Midbrain (tissue), 1 donor: Measurements from ENCODE around the gene RARG.
A peak's percentile ranks its signal among the peaks of the same experiment; 100 is the strongest.

Source experiments
- DNase-seq: peaks from one replicate; lab custom pipeline; 2025; lab: John Stamatoyannopoulos, UW

RARG gene

DNA sequence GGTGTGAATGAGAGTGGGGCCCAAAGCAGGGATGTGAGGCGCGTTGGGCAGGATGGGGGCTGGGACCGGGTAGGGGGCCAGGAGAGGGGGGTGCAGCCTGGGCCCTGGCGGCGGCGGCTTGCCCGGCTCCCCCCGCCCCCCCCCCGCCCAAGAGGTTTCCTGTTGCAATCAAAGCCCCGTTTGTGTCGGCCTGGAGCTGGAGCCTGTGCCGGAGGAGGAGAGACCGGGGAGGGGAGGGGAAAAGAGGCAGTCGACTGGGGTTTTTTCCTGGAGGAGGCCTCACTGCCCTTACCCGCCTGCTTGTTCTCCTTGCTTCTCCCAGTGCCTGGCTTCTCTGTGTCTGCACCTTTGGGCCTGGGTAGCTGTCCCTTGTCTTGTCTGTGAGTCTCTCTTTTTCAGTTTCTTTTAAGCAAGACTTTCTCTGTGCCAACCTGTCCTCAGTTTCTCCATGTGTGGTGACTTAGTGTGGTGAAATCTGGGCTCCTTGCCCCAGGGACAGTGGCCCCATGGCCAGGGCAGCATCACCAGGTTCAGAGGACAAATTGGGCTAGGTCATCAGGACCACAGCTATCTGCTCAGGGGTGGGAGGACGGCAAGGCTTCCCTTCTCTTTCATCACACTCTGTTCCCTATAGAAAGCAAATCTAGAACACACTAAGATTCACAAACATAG is 8.5 kb downstream of the RARG start:
- peak; percentile 57 for DNase-seq

DNA sequence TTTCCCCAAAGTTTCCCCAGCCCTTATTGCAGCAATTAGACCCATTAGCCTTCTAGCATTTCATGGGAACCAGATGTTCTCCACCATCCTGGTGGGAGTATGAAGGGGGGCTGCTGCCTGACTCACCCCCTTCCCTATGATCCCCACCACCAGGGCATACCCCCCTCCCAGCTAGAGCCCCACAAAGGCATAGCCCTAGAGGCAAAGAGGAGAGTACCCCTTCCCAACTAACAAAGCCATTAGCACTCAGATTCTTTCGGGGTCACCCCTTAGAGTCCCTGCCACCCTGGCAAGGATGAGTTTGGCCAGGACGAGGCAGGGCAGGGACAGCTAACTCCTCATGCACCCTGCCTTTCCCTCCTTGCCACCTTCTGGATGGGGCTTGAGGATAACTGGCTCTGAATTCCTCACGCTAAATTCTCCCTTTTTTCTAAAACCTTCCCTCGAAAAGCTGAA is 9.2 kb downstream of the RARG start:
- DNase-seq = no peak

DNA sequence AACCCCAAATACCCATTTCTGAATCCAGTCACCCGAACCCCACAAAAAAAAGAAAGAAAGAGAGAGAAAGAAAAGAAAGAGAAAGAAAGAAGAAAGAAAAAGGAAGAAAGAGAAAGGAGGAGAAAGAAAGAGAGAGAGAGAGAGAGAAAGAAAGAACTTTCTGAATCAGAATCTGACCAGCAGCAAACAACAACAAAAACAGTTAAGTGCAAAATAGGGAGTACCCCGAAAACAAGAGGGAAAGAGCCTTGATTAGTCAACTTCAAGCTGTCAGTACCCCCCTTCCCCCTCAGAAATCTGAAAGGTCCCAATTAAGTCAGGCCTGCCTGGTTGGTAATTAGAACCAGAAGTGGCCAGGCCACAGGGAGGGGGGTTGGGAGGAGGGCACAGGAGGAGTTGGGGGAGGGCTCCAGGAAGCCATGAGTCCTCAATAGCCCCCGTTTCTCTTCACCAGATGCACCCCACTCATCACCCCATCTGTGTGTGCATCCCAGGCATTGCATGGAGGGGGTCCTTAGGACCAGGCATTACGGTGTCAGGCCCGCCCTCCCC is 9.8 kb downstream of the RARG start:
- DNase-seq = no peak

DNA sequence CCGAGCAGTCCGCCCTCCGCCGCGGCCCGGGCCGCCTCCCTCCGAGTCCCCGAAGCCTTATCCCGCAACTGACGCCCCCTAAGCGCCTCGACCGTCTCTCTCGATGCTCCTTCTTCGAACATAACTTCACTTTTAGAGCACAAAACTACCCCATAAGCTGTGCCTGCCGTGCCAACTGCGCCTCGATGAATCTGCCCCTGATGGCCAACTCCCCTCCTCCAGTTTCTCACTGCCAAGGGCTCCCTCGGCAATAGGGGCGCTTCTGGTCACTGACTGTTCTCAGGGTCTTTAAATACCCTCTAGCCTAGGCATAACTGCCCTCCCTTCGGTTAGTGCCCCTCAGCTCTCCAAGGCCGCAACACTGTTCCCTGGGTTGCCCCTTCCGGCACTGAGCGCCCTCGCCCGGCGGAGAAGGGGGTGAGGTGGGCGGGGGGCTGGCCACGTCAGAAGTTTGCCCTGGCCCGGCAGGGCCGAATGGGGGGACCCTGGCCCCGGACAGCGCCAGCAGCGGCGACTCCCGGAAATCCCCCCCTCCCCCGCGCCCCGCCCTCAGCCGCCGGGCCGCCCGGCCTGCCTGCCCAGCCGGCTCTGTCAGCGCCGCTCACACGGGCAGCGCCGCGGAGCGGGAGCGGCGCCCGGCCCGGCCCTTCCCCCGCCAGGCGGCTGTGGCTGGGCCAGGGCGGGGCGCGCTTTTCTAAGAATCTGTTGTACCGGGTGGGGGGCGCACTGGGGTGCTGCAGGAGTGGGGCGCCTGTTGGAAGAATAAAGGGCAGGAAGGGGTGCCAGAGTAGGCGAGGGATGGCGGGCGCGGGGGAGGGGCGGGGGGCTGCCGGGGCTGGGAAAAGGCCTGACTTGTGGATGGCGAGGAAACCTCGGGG is 10.6 kb downstream of the RARG start:
- DNase-seq = peak; percentile 62

DNA sequence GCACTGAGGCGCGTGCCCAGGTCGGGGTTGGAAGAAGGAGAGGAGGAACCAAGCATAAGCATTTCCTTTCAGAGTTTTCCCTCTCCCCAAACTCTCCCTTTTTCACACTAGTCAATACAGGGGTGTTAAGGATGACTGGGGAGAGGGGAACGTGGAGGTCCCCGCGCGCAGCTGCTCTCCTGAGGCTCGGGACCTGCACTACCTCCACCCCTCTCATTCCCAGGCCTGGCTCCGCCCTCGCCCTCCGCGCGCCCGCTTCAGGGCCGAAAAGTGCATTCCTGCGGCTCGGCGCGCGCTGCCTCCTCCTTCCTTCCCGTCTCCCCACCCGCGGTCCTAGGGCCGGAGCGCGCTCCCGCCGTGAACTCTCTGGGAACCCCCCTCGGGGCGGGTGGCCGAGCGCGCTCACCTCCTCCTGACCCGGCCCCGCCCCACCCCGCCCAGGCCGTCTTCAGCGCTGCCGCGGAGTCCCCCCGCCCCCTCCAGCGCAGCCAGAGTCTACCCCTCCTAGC is 11.3 kb downstream of the RARG start:
- DNase-seq = peak; percentile 70

DNA sequence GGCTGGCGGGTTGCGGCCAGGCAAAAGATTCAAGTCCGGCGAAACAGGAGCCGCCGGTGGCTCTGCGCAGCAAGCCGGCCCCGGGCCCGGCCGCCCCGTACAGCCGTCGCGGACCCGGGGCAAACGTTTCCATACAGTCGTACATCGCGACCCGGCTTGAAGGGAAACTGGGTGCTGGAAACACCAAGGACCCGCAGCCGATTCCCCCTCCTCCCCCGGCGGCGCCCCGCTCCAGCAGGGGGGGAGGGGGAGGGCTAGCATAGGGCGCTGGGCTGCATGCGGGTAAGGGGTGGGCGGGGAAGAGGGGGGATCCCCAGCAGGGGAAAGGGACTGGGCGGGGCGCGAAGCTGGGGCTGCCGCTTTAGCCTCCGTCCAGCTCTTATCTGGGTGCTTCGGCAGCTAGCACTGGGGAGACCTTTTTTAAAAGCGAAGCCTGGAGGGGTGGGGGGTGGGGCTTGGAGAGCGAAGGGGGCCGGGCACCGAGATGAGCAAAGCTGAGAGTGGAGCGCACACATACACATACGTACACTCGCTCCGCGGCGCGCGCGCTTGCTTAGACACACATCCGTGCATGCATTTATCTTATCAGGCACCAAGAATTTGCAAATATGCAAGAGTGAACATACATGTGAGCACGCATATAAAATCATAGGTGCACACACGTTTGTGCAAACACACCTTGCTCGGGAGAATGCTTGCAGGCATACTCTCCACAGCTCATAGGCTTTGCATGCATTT is 11.9 kb downstream of the RARG start:
- peak; percentile 57 for DNase-seq

DNA sequence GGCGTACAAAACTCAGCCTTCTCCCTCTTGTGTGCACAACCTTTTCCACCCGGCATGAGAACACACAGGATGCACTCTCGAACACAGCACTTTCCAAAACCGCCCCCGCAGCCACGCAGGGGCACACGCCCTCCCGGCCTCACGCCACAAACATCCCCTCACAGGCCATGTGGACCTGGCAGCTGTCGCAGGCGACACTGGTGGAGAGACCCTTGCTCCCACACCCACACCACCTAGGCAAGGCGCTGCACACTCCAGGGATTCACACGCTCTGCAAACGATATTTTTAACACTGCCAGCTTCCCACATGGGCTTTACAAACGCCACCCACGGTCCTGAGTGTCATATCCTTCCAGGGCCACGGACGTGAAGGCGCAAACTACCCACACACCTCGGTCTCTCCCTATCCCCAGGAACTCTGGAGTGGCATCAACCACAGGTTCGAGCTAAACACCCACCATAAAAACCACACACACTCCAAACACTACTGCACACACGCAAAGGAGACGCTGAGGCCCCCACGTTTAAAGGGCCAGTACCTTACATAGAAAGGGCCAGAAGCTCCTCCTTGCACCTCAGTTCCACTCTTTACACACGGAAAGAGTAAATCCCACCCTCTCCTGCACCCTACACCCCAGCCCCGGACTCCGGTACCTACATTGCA is 12.6 kb downstream of the RARG start:
- DNase-seq = no peak

DNA sequence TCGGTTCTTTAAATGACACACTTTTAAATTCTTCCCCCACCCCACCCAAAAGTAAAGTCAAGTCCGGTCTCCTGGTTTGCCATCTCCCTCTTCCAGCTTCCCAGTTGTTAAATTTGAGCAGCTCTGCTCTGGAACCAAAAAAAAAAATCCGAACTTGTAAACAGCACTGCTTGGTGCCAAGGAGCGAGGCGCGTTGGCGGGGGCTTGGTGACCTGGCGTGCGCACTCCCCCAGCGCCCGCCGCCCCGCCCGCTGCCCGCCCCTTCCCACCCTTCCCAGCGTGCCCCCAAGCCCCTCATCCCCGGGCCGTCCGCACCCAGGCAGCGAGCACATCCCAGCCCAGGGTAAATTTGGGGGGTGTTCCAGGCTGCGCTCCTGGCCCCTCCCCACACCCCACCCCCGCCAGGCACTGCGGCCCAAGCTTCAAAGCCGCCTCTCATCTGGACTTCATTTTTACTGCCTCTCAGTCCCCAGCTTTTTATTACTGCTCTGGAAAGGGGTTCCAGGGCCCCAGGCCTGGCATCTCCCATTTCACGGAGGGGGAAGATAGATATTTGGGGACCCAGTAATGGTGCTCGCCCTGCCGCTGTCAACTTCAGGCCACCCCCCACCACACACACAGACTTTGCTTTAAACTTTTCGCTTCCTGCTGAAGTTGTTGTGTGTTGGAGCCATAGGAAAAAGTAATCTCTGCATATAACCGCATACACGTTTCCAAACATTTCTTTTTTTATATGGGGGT is 13.3 kb downstream of the RARG start:
- DNase-seq = no peak

DNA sequence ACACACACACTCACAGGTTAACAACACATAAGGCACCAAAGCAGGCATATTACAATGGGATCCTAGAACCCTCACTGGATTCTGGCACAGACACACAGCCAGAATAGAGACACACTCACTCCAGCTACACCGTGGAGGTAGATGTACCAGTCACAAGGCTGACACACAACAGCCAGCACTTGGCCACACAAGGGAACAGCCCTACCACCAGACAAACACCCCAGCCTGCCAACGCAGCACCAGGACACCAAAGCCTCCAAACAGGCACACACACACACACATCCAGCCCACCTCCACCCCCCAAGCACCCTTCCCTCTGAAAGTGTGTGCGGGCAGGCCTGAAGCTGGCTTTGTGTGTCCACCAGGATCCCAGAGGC is 14.1 kb downstream of the RARG start:
- no peak for DNase-seq

DNA sequence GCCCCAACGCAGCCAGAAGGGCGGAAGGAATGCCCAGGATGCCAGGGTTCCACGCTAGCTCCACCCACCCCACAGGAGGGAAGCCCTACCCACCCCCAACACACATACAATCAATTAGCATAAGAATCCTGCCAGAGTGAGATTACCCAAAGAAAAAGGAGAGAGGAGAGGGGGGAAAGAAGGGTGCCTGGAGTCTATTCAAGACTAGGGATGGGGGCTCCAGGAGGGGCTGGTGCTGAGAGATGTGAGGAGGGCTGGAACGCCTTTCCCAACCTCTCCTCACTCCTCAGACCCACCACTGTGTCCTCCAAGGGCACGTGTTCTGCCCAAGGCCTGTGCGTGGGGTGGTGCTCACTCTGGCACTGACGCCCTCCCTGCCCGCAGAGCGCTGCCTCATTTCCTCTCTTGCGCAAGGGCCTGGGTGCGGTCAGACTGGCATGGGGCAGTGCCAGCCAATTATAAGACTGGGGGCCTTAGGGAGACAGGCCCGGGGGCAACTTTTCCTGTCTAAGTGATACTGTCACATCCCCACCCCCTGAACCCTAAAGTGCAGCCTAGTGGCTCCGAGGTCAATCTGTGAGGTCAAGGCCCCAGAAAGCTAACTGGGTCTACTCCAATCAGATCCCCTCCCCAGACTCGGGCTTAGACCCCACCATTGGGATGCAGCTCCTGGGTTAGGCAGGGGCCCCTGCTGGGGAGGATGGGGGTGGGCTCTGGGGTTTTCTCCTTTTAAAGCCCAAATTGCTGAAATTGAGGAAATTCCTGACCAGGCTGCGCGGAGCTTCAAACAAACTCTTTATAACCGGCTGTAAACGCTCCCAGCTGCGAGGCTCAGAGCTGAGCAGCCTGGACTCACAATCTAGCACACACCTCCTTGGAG is 14.7 kb downstream of the RARG start:
- DNase-seq = no peak

DNA sequence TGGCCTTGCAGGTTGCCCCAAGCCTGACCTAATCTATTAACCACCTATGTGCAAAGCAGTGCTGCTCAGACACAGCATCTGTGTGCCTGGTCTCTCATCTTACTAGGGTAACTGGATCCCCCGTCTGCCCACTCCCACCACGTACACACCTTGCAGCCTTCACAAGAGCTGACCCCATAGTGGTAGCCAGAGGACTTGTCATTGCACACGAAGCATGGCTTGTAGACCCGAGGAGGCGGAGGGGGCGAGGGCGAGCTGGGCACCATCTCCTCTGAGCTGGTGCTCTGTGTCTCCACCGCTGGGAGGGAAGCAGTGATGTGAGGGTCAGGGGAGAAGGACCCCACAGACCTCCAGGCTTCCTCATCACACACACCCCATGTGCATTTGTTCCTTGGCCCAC is 16.5 kb downstream of the RARG start:
- DNase-seq = no peak

DNA sequence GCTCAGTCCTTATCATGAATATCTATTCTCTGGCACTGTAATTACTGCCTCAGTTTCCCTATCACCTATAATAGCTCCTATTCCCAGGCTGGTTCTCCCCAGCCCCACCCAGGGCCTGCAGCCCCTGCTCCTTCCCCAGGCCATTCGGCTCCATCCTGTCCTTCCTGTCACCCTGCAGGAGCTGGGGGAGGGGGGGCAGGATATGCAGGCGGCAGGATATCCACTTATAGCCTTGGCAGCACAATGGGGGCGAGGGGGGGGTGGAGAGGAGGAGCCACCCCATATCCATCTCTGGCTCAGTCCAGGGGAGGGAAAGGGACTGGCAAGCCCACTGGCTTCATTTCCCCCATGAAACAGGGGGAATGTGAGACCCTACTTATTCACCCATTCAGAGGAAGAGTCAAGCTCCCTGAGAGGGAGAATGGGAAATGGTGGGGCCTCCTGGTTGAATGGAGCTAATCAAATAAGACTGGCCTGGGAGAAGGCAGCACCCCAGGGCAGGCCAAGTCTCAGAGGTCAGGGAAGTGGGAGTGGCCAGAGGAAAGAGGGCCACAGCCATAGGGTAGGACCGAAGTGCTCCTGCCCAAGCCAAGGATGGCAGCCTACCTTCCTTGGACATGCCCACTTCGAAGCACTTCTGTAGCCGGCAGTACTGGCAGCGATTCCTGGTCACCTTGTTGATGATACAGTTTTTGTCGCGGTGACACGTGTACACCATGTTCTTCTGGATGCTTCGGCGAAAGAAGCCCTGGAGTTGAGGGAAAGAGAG is 17.1 kb downstream of the RARG start:
- DNase-seq = no peak

DNA sequence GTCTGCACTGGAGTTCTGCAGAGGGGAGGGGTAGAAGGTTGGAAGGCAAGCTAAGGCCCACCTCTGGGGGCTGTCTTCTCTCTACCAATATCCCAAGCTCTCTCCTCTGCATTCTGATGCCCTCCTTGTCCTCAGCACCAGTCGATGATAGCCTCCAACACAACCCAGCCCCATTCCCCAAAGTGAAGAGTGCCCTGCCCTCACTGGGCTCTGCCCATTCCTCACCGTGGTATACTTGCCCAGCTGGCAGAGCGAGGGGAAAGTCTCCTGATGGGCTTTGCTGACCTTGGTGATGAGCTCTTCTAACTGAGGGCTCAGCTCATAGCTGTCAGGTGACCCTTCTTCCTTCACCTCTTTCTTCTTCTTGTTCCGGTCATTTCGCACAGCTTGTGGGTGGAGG is 17.8 kb downstream of the RARG start:
- DNase-seq = no peak

DNA sequence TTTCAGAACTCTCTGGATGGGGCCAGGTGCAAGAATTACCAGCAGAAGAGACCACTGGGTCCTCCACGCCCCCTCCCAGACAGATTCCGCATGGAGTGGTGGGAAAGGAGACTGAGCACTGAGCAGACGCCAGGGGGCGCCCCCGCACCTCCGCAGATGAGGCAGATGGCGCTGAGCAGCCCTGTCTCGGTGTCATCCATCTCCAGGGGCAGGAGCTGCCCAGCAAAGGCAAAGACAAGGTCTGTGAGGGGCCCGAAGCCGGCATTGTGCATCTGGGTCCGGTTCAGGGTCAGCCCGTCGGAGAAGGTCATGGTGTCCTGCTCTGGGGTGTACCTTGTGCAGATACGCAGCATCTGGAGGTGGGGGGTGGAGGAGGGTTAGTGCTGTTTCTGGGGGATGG is 18.7 kb downstream of the RARG start:
- DNase-seq = peak; percentile 81

DNA sequence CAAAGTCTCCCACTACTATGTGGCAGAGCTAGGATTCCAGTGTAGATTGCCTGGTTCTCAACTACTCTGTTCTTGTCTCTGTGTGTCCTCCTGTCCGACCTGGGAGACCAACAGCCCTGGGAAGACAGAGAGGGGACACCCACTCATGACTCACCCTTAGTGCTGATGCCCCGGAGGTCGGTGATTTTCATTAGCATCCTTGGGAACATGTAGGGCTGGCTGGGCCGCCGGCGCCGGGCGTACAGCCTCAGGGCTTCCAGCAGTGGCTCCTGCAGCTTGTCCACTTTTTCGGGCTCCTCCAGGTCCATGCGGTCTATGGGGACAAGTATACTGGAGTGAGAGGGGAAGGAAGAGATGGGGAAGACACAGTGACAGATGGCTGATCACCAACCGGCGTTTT is 19.1 kb downstream of the RARG start:
- DNase-seq = no peak

DNA sequence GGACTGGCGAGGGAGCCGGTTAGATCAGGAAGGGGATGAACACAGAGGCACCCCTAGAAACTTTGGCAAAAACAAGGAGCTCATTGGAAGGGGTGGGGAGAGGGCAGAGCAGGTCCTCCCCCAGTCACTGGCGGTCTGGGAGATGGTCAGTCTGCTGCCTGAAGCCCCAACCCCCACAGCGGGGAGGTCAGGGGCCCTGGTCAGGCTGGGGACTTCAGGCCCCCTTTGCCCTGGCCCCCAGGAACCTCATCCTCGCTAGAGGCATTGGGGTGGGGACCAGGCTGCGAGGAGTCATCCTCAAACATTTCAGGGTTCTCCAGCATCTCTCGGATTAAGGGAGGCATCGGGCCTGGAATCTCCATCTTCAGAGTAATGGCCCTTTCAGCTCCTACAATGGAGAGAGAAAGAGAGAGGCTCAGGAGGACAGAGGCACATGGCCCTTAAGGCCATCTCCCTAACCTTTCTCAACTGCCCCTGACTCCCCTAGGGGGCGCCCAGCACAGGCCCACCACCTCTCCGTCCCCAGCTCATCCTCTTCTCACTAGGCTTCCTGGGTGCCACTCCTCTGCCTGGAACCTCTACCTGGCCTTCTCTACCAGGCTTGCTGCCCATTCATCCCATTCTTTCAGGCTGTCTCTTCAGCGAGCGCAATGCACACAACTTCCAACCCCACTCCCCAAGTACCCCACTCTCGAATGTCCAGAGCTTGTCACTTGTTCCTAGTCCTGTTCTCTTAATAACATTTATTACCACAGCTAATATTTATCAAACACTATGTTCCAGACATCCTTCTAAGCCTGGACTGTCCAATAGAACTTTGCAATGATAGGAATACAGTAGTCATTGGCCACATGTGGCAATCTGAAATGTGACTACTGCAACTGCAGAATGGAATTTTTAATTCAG is 20.3 kb downstream of the RARG start:
- DNase-seq = no peak

DNA sequence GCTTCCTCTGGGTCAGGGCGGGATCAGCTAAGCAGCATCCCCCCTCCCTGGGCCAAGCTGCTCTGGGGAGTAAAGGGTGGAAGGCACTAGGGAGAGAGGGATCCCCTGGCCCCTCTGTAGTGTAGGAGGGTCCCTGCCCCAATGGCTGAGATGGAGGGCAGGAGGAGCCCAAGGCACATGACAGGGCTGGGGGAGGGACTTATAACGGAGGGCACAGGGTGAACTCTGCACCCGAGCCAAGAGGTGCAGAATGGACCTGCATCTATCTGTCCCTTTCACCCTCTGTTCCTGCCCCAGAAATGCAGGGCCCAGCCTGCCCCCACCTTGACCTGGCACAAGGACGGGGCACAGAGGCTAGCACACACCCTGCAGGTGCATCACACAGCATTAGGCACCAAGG is 21.2 kb downstream of the RARG start:
- DNase-seq = no peak

DNA sequence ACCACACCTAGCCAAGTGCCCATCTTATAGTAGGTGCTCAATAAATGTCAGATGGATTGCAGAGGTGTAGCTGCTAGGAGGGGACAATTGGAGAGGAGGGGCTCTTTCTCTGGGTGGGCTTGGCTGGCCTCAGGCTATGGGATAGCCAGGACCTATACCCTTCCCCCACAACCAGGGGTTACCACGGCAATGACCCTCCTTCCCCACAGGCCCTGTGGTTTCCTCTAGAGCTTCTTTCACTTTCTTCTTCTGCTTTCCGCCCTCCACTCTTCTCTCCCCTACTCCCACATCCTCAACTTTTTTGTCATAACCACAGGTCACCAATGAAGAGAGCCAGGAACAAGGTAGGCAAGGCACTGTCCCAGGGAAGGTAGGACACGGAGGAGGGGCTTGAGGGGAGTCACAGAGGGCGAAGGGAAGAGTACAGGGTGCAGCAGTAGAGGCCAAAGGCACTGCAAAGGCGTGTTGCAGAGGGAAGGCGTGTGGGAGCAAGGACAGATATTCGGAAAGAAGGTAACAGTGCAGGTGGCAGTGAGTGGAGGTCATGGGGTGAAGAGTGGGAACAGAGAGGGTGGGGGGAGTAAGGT is 23.0 kb downstream of the RARG start:
- no peak for DNase-seq
